NCI-H1048 (cell line): ENCODE measurements around the gene OR4E1.
"Not testable (repeated sequence)": the region's sequence is repeated elsewhere in the genome, so short reads cannot be mapped to it uniquely, and the experiment has no call there.

Source experiments
- DNase-seq: peaks from one replicate; lab custom pipeline; 2025; lab: John Stamatoyannopoulos, UW

The OR4E1 gene

GRCh38 chr14:21653331-21653885 lies 20.2 kb downstream of the OR4E1 start, which contains the start of gene OR4E2:
Gene OR4E2, plus strand, starts transcription at chr14:21653835. Its CDS starts 11,248 bp downstream, at chr14:21665083.
- no peak for DNase-seq

GRCh38 chr14:21652209-21652808 lies 21.3 kb downstream of the OR4E1 start:
- DNase-seq: no peak

GRCh38 chr14:21647380-21647779 lies 26.2 kb downstream of the OR4E1 start:
- DNase-seq: no peak

GRCh38 chr14:21643407-21643806 lies 30.2 kb downstream of the OR4E1 start:
- DNase-seq: no peak

- DNase-seq: no peak
Measured at GRCh38 chr14:21642683-21643082, 30.9 kb downstream of the OR4E1 start.

- DNase-seq: no peak
Measured at GRCh38 chr14:21634840-21635239, 38.8 kb downstream of the OR4E1 start, which contains the start of gene OR10G2. Gene OR10G2, minus strand, starts transcription at chr14:21634940. Its CDS starts 98 bp downstream, at chr14:21634842.

- DNase-seq: no peak
Measured at GRCh38 chr14:21631084-21631483, 42.5 kb downstream of the OR4E1 start.

GRCh38 chr14:21630503-21630902 lies 43.1 kb downstream of the OR4E1 start:
- DNase-seq: not testable (repeated sequence)

- DNase-seq: no peak
Measured at GRCh38 chr14:21626491-21627230, 47.0 kb downstream of the OR4E1 start.
